ENCODE results near the gene RAB37.

RAB37 gene

GRCh38 chr17:74728033-74728701 lies 8.9 kb upstream of the RAB37 start:
- no peak for DNase-seq

GRCh38 chr17:74728702-74729075 lies 8.4 kb upstream of the RAB37 start:
- DNase-seq = no peak

GRCh38 chr17:74729368-74729767 lies 7.7 kb upstream of the RAB37 start:
- no peak for DNase-seq

- DNase-seq = no peak
These were observed 7.2 kb upstream of the RAB37 start for GRCh38 chr17:74729866-74730265.

- DNase-seq = no peak
These were observed 6.3 kb upstream of the RAB37 start for GRCh38 chr17:74730491-74731346.

- DNase-seq = no peak
These were observed 5.8 kb upstream of the RAB37 start for GRCh38 chr17:74731347-74731605.

- DNase-seq = no peak
These were observed 4.8 kb upstream of the RAB37 start for GRCh38 chr17:74732042-74732867.

- no peak for DNase-seq
These were observed 3.5 kb upstream of the RAB37 start for GRCh38 chr17:74733365-74734122.

GRCh38 chr17:74734256-74734655 lies 2.8 kb upstream of the RAB37 start:
- DNase-seq = no peak

- no peak for DNase-seq
These were observed 419 bp downstream of the RAB37 start for GRCh38 chr17:74737299-74738050.

GRCh38 chr17:74738051-74738996 lies 1.3 kb downstream of the RAB37 start:
- DNase-seq = no peak

GRCh38 chr17:74739227-74739831 lies 2.3 kb downstream of the RAB37 start:
- no peak for DNase-seq

- DNase-seq = no peak
These were observed 3.1 kb downstream of the RAB37 start for GRCh38 chr17:74740173-74740572.

- no peak for DNase-seq
These were observed 3.8 kb downstream of the RAB37 start for GRCh38 chr17:74740641-74741387.

- no peak for DNase-seq
These were observed 5.1 kb downstream of the RAB37 start for GRCh38 chr17:74742153-74742515.

GRCh38 chr17:74742978-74743545 lies 6.0 kb downstream of the RAB37 start:
- DNase-seq = no peak

GRCh38 chr17:74743755-74744154 lies 6.7 kb downstream of the RAB37 start:
- no peak for DNase-seq

GRCh38 chr17:74744349-74744713 lies 7.3 kb downstream of the RAB37 start:
- no peak for DNase-seq
